HepG2 (cell line): ENCODE data around the gene GALR2. TPM values are rescaled to one million over a fixed set of nuclear protein-coding genes. Genes with fewer than 3 reads are reported as not detected.

Source experiments
- ATAC-seq: fragments of 200-7000 bp; cut with Tn5 transposase; 3 replicates; pipeline ENCODE4 v1.9.1; 2020; ENCODE audit warnings: mild to moderate bottlenecking, moderate library complexity
- BruUV-seq: library from RNA; stranded (reverse); fragments of 400-500 nt; replicated peaks from 2 replicates; lab custom pipeline; 2021; lab: Mats Ljungman, UMichigan
- CTCF ChIA-PET: fragments of 300-600 bp; formaldehyde crosslinking; extraction: SDS; loops from one replicate; lab custom pipeline; 2021; ENCODE audit warnings: low total read pairs, inconsistent platforms, low intra/inter-chr PET ratio; lab: Yijun Ruan, JAX
- POLR2A ChIA-PET: fragments of 350-600 bp; sonication (Branson Sonifier 250); formaldehyde crosslinking; loops from one replicate; lab custom pipeline; 2020; ENCODE audit warnings: antibody characterized with exemption, inconsistent platforms; lab: Yijun Ruan, JAX
- DNase-seq: peaks from one replicate; pipeline ENCODE4 v3.0.0-alpha.2; 2015; ENCODE audit warnings: low spot score
- FAIRE-seq: peaks from 3 replicates; lab custom pipeline; 2011; peaks lifted over from hg19 to GRCh38; lab: Jason Lieb, UNC
- H2AFZ ChIP-seq: one replicate; pipeline ENCODE4 v1.6.1; 2011; ENCODE audit warnings: low read length, inconsistent platforms
- H3K27ac ChIP-seq: fragments of 300-600 bp; 3 replicates; pipeline ENCODE4 v1.8.0; 2011; ENCODE audit warnings: mixed run types, mild to moderate bottlenecking, mixed read lengths, low read length, inconsistent platforms; ENCODE audit not compliant: insufficient read depth; ENCODE audit errors: extremely low read length
- H3K27me3 ChIP-seq, 2 experiments: fragments of 200-600 bp in 1 of 2; 2 replicates in 1 of 2; 3 replicates in 1 of 2; pipeline versions ENCODE4 v1.6.0 to v1.8.0; 2011; ENCODE audit warnings: low read length in 2 of 2, mild to moderate bottlenecking in 2 of 2, moderate library complexity in 2 of 2, inconsistent platforms in 1 of 2; ENCODE audit not compliant: insufficient read depth in 2 of 2, control insufficient read depth in 1 of 2
- H3K36me3 ChIP-seq, 2 experiments: fragments of 200-600 bp in 1 of 2; replicated peaks in 1 of 2; 2 replicates in 1 of 2; 3 replicates in 1 of 2; pipeline versions ENCODE4 v1.5.1 to v1.8.0; 2011; ENCODE audit warnings: low read length in 2 of 2, inconsistent platforms in 1 of 2; ENCODE audit not compliant: insufficient read depth in 2 of 2, control insufficient read depth in 1 of 2
- H3K4me1 ChIP-seq: 2 replicates; pipeline ENCODE4 v1.5.1; 2012; ENCODE audit warnings: low read length, inconsistent platforms; ENCODE audit not compliant: insufficient read depth
- H3K4me2 ChIP-seq: 2 replicates; pipeline ENCODE4 v1.6.0; 2011; ENCODE audit warnings: low read depth, low read length, inconsistent platforms
- H3K4me3 ChIP-seq, 3 experiments: fragments of 200-600 bp in 1 of 3; sonication (generic), shearing (Covaris generic) in 1 of 3; replicated peaks in 1 of 3; 2 replicates each; pipeline ENCODE4 v1.5.1; 2011 to 2016; ENCODE audit warnings: low read length in 3 of 3, inconsistent platforms in 2 of 3, low read depth in 2 of 3, mild to moderate bottlenecking in 2 of 3, control low read depth in 1 of 3, mixed read lengths in 1 of 3; ENCODE audit not compliant: insufficient read depth in 1 of 3
- H3K79me2 ChIP-seq: one replicate; pipeline ENCODE4 v1.6.1; 2011; ENCODE audit warnings: low read length, inconsistent platforms; ENCODE audit not compliant: insufficient read depth
- H3K9ac ChIP-seq: 2 replicates; pipeline ENCODE4 v1.6.0; 2011; ENCODE audit warnings: mild to moderate bottlenecking, low read depth, low read length, inconsistent platforms; ENCODE audit not compliant: insufficient read depth
- H3K9me3 ChIP-seq: 2 replicates; pipeline ENCODE4 v1.5.1; 2012; ENCODE audit warnings: mild to moderate bottlenecking, low read length
- H4K20me1 ChIP-seq: 2 replicates; pipeline ENCODE4 v1.6.0; 2011; ENCODE audit warnings: inconsistent platforms, mild to moderate bottlenecking, low read length, moderate library complexity; ENCODE audit not compliant: insufficient read depth
- E2F2 ChIP-seq: sonication (generic); formaldehyde crosslinking; IDR thresholded peaks from 2 replicates; pipeline ENCODE4 v1.4.0; 2020; ENCODE audit warnings: missing genetic modification reagents, borderline replicate concordance
- HIVEP1 ChIP-seq: sonication (generic); formaldehyde crosslinking; IDR thresholded peaks from 2 replicates; pipeline ENCODE4 v1.4.0; 2020; ENCODE audit warnings: mild to moderate bottlenecking, missing genetic modification reagents
- MEIS2 ChIP-seq: sonication (generic); formaldehyde crosslinking; IDR thresholded peaks from 2 replicates; pipeline ENCODE4 v1.9.0; 2021; ENCODE audit warnings: mild to moderate bottlenecking, missing genetic modification reagents
- NBN ChIP-seq: fragments of 450-650 bp; conservative IDR thresholded peaks from 2 replicates; pipeline ENCODE4 v1.6.1; 2017
- PAXIP1 ChIP-seq: sonication (generic); formaldehyde crosslinking; conservative IDR thresholded peaks from 2 replicates; pipeline ENCODE4 v1.4.0; 2020; ENCODE audit warnings: mild to moderate bottlenecking, missing genetic modification reagents, moderate library complexity
- SOX13 ChIP-seq, 3 experiments: fragments of 450-650 bp in 1 of 3; sonication (generic) in 1 of 3; formaldehyde crosslinking in 1 of 3; IDR thresholded peaks in 2 of 3; conservative IDR thresholded peaks in 1 of 3; 2 replicates each; pipeline versions ENCODE4 v1.5.0 to v1.6.1; 2016 to 2020; ENCODE audit warnings: antibody characterized with exemption in 1 of 3, mild to moderate bottlenecking in 1 of 3, missing compliant biosample characterization in 1 of 3, missing genetic modification reagents in 1 of 3, moderate library complexity in 1 of 3
- SP1 ChIP-seq, 2 experiments: fragments of 450-650 bp in 1 of 2; sonication (generic) in 1 of 2; formaldehyde crosslinking in 1 of 2; IDR thresholded peaks; 2 replicates each; pipeline versions ENCODE4 v1.4.0 to v1.6.1; 2016 to 2020; ENCODE audit warnings: missing genetic modification reagents in 1 of 2
- TCF7L2 ChIP-seq: IDR thresholded peaks from 2 replicates; pipeline ENCODE4 v1.6.1; 2011; ENCODE audit warnings: mild to moderate bottlenecking, low read depth, low read length, moderate library complexity
- ZNF251 ChIP-seq: sonication (generic); formaldehyde crosslinking; IDR thresholded peaks from 2 replicates; pipeline ENCODE4 v1.9.0; 2021; ENCODE audit warnings: mild to moderate bottlenecking, missing genetic modification reagents
- ZNF33A ChIP-seq: sonication (generic); formaldehyde crosslinking; IDR thresholded peaks from 2 replicates; pipeline ENCODE4 v1.5.1; 2020; ENCODE audit warnings: missing genetic modification reagents, mild to moderate bottlenecking, moderate library complexity, borderline replicate concordance
- ZNF703 ChIP-seq: sonication (generic); formaldehyde crosslinking; IDR thresholded peaks from 2 replicates; pipeline ENCODE4 v1.5.1; 2020; ENCODE audit warnings: missing genetic modification reagents, mild to moderate bottlenecking, moderate library complexity, borderline replicate concordance
- ZNF784 ChIP-seq: sonication (generic); formaldehyde crosslinking; IDR thresholded peaks from 2 replicates; pipeline ENCODE4 v1.5.1; 2020; ENCODE audit warnings: missing genetic modification reagents, mild to moderate bottlenecking, borderline replicate concordance
- WGBS: methylation state at CpG from one replicate; pipeline ENCODE4 v1.1.6; 2017; ENCODE audit warnings: low lambda C conversion rate; 5-methylcytosine and 5-hydroxymethylcytosine counted together
- in situ Hi-C: cut with HindIII; loops from 2 replicates; pipeline ENCODE4 v1.10.0; 2017; ENCODE audit warnings: low pct_unique_long_range_greater_than_20kb; ENCODE audit not compliant: extremely low pct_ligation_motif_present
- intact Hi-C: fragments of 100-400 bp; cut with micrococcal nuclease; formaldehyde crosslinking; loops from one replicate; pipeline ENCODE4 v1.10.0; 2022; ENCODE audit not compliant: unreplicated experiment
- polyA plus RNA-seq, 8 experiments: library from polyadenylated mRNA; depleted of rRNA in 3 of 8; stranded (reverse) in 7 of 8; unstranded in 1 of 8; fragments of >200 nt; fragmentation: Illumina TruSeq in 4 of 8; extraction: Trizol in 4 of 8; gene quantifications; 2 replicates each; pipeline versions ENCODE4 v1.2.1 to v1.2.3, GENCODE V29; 2011 to 2016; ENCODE audit warnings: low read depth in 4 of 8, missing spikeins in 1 of 8, mixed read lengths in 1 of 8; ENCODE audit not compliant: insufficient read depth in 1 of 8
- total RNA-seq, 5 experiments: library from RNA; depleted of rRNA; stranded (reverse); fragments of >200 nt; fragmentation: Illumina TruSeq; extraction: Trizol; gene quantifications; 2 replicates each; pipeline ENCODE4 v1.2.3, GENCODE V29; 2016; ENCODE audit warnings: low read depth in 1 of 5
- TF ChIP-seq, protein P1 (sequence below): sonication (generic); formaldehyde crosslinking; IDR thresholded peaks from 2 replicates; pipeline ENCODE4 v1.4.0; 2020; ENCODE audit warnings: missing genetic modification reagents, mild to moderate bottlenecking, borderline replicate concordance
- TF ChIP-seq, protein P2 (sequence below): sonication (generic); formaldehyde crosslinking; IDR thresholded peaks from 2 replicates; pipeline ENCODE4 v1.4.0; 2020; ENCODE audit warnings: low read depth, mild to moderate bottlenecking, missing genetic modification reagents

GALR2 gene
- total and polyA plus RNA-seq, 2 of the 13 experiments (the other 11 are each of a cell fraction or from before 2014, with no cell fraction given), result 0.48 to 0.58 TPM

DNA sequence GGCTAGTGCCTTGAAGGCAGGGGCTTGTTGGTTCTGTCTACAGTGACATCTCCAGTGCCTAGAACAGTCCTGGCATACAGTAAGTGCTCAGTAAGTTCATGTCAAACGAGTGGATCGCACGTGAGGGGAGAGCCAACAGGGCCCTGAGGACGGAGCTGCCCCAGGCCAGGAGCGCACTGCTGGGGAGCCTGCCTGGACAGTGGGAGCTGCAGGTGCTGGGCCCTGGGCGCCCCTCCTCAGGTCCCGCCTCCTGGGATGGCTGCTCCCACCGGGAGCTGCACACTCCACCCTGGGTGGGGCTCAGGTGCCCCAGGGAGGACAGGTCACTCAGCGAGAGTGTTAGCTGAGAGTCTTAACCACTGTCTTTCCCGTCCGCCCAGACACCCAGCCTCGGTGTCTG is 49.3 kb upstream of the GALR2 start:
- H3K79me2 ChIP-seq, result no peaks in the 10 kb centered on the region
- H3K27ac ChIP-seq, result no peak overlapping the region
- H2AFZ ChIP-seq, result no peak overlapping the region
- DNase-seq (no peak), ATAC-seq (no peak), FAIRE-seq (no peak)
- intact Hi-C loops, result loop anchor here (1.0 kb wide), 1 partner anchor 27 kb away; no protein-coding TSS in a partner anchor
- in situ Hi-C loops, result no loop called here
- no peak overlapping the region for H3K4me3 ChIP-seq
- no peaks in the 10 kb centered on the region for H4K20me1 ChIP-seq
- ChIA-PET CTCF (no interaction called here), POLR2A (no interaction called here)
- peaks cover 1 to 9% of the 10 kb centered on the region in 2 experiments; a peak in 3 of 5 replicates for H3K36me3 ChIP-seq
- 91% methylated on average over 12 of the region's 12 CpGs for WGBS
- H3K4me1 ChIP-seq, result peaks cover 48% of the 10 kb centered on the region
- H3K9me3 ChIP-seq, result no peaks in the 10 kb centered on the region
- H3K4me2 ChIP-seq, result no peak overlapping the region
- BruUV-seq, result no TSS peak
- no peak overlapping the region for H3K9ac ChIP-seq
- no peaks in the 10 kb centered on the region; a peak in 1 of 5 replicates for H3K27me3 ChIP-seq
- TF ChIP-seq TCF7L2, result no peak
- no peak for TF ChIP-seq SP1 (IDR thresholded peaks at IDR 0.05)
- no peak for TF ChIP-seq SP1 (CRISPR knock-in tag; IDR thresholded peaks at IDR 0.05)
- TF ChIP-seq, protein P1, sequence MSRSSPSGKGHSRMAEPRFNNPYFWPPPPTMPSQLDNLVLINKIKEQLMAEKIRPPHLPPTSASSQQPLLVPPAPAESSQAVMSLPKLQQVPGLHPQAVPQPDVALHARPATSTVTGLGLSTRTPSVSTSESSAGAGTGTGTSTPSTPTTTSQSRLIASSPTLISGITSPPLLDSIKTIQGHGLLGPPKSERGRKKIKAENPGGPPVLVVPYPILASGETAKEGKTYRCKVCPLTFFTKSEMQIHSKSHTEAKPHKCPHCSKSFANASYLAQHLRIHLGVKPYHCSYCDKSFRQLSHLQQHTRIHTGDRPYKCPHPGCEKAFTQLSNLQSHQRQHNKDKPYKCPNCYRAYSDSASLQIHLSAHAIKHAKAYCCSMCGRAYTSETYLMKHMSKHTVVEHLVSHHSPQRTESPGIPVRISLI (CRISPR knock-in tag), result no peak
- no peak for TF ChIP-seq MEIS2 (CRISPR knock-in tag)
- TF ChIP-seq ZNF251, result no peak
- TF ChIP-seq HIVEP1 (CRISPR knock-in tag), result no peak
- no peak for TF ChIP-seq ZNF784 (CRISPR knock-in tag)
- no peak for TF ChIP-seq PAXIP1
- TF ChIP-seq ZNF703 (CRISPR knock-in tag), result no peak
- no peak for TF ChIP-seq ZNF33A (CRISPR knock-in tag)
- no peak for TF ChIP-seq NBN
- TF ChIP-seq, protein P2, sequence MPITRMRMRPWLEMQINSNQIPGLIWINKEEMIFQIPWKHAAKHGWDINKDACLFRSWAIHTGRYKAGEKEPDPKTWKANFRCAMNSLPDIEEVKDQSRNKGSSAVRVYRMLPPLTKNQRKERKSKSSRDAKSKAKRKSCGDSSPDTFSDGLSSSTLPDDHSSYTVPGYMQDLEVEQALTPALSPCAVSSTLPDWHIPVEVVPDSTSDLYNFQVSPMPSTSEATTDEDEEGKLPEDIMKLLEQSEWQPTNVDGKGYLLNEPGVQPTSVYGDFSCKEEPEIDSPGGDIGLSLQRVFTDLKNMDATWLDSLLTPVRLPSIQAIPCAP (CRISPR knock-in tag), result no peak
- TF ChIP-seq E2F2 (CRISPR knock-in tag), result no peak
- TF ChIP-seq SOX13 (IDR thresholded peaks at IDR 0.05), result no peak
- no peak for TF ChIP-seq SOX13 (CRISPR knock-in tag; conservative IDR thresholded peaks at IDR 0.05 in 1 of 2, IDR thresholded peaks at IDR 0.05 in 1 of 2)
